K562 (cell line): ENCODE results near the gene HBQ1. TPM values are rescaled to one million over a fixed set of nuclear protein-coding genes. Genes with fewer than 3 reads are reported as not detected.

Source experiments
- CEBPB ChIP-seq: fragments of 450-650 bp; IDR thresholded peaks from 2 replicates; pipeline ENCODE4 v1.6.1; 2016; ENCODE audit warnings: missing genetic modification characterization, missing compliant biosample characterization
- CHD2 ChIP-seq: IDR thresholded peaks from 2 replicates; pipeline ENCODE4 v1.6.1; 2011; ENCODE audit warnings: low read depth, low read length
- CREB3L1 ChIP-seq: fragments of 450-650 bp; IDR thresholded peaks from 2 replicates; pipeline ENCODE4 v1.6.1; 2014; ENCODE audit warnings: low read depth, mild to moderate bottlenecking, moderate library complexity, borderline replicate concordance
- CREBBP ChIP-seq: IDR thresholded peaks from one replicate; pipeline ENCODE4 v1.6.1; 2012; ENCODE audit warnings: low read depth, mild to moderate bottlenecking, control low read depth, inconsistent platforms, low read length
- CREM ChIP-seq: IDR thresholded peaks from 2 replicates; pipeline ENCODE4 v1.6.1; 2014; ENCODE audit warnings: antibody characterized with exemption, low read depth
- FOSL1 ChIP-seq: fragments of 200-800 bp; sonication (Bioruptor generic); conservative IDR thresholded peaks from 2 replicates; pipeline ENCODE4 v1.6.1; 2016; ENCODE audit warnings: missing genetic modification characterization, missing compliant biosample characterization
- GATAD2B ChIP-seq: fragments of 450-650 bp; IDR thresholded peaks from 2 replicates; pipeline ENCODE4 v1.6.1; 2017; ENCODE audit warnings: mild to moderate bottlenecking, borderline replicate concordance
- GTF2E2 ChIP-seq: fragments of 200-800 bp; sonication (Bioruptor generic); IDR thresholded peaks from 2 replicates; pipeline ENCODE4 v1.6.1; 2016; ENCODE audit warnings: missing genetic modification characterization, missing compliant biosample characterization
- HDAC2 ChIP-seq: fragments of 450-650 bp; IDR thresholded peaks from 2 replicates; pipeline ENCODE4 v1.6.1; 2016; ENCODE audit warnings: mild to moderate bottlenecking
- L3MBTL2 ChIP-seq: fragments of 450-650 bp; IDR thresholded peaks from 2 replicates; pipeline ENCODE4 v1.6.1; 2016; ENCODE audit warnings: mild to moderate bottlenecking, moderate library complexity
- MAZ ChIP-seq, 2 experiments: fragments of 450-650 bp in 1 of 2; sonication (generic) in 1 of 2; formaldehyde crosslinking; IDR thresholded peaks in 1 of 2; conservative IDR thresholded peaks in 1 of 2; 2 replicates each; pipeline versions ENCODE4 v1.4.0 to v1.5.0; 2020; ENCODE audit warnings: mild to moderate bottlenecking in 1 of 2, missing genetic modification reagents in 1 of 2
- NFIC ChIP-seq: fragments of 450-650 bp; IDR thresholded peaks from 2 replicates; pipeline ENCODE4 v1.6.1; 2017; ENCODE audit warnings: mild to moderate bottlenecking, inconsistent platforms
- NR2C1 ChIP-seq, 2 experiments: fragments of 450-650 bp; IDR thresholded peaks; 2 replicates each; pipeline ENCODE4 v1.6.1; 2017; ENCODE audit warnings: mild to moderate bottlenecking in 2 of 2, antibody characterized with exemption in 1 of 2, inconsistent platforms in 1 of 2, missing compliant biosample characterization in 1 of 2, missing genetic modification characterization in 1 of 2
- PHF8 ChIP-seq: fragments of 200-600 bp; sonication (generic); IDR thresholded peaks from 2 replicates; pipeline ENCODE4 v1.6.1; 2012; ENCODE audit warnings: mixed run types, mild to moderate bottlenecking, inconsistent platforms, low read length, moderate library complexity, borderline replicate concordance
- POLR2AphosphoS5 ChIP-seq: IDR thresholded peaks from 2 replicates; pipeline ENCODE4 v1.6.1; 2011; ENCODE audit warnings: mild to moderate bottlenecking, low read depth, low read length, moderate library complexity; ENCODE audit not compliant: control insufficient read depth, insufficient read depth
- RHOXF2B ChIP-seq: fragments of 250-450 bp; sonication (Bioruptor Pico); conservative IDR thresholded peaks from 2 replicates; pipeline ENCODE4 v1.5.1; 2021
- SMAD4 ChIP-seq: fragments of 250-450 bp; sonication (Bioruptor Pico); conservative IDR thresholded peaks from 2 replicates; pipeline ENCODE4 v1.8.0; 2021; ENCODE audit warnings: inconsistent platforms, mild to moderate bottlenecking, moderate library complexity
- SOX6 ChIP-seq: fragments of 450-650 bp; IDR thresholded peaks from 2 replicates; pipeline ENCODE4 v1.6.1; 2014; ENCODE audit warnings: mild to moderate bottlenecking
- SRF ChIP-seq, 2 experiments: fragments of 250-450, 450-650 bp in 1 of 2; sonication (Bioruptor Pico) in 1 of 2; sonication (generic) in 1 of 2; formaldehyde crosslinking; IDR thresholded peaks; 2 replicates each; pipeline versions ENCODE4 v1.5.0 to v1.5.1; 2020 to 2022; ENCODE audit warnings: mild to moderate bottlenecking in 1 of 2, missing genetic modification reagents in 1 of 2
- TCF3 ChIP-seq: sonication (generic); formaldehyde crosslinking; IDR thresholded peaks from 2 replicates; pipeline ENCODE4 v1.4.0; 2020; ENCODE audit warnings: mild to moderate bottlenecking, missing genetic modification reagents
- TRIM28 ChIP-seq: fragments of 450-650 bp; IDR thresholded peaks from 2 replicates; pipeline ENCODE4 v1.6.1; 2017
- TSC22D4 ChIP-seq: fragments of 450-650 bp; IDR thresholded peaks from 2 replicates; pipeline ENCODE4 v1.6.1; 2016; ENCODE audit warnings: missing genetic modification characterization, missing biosample characterization, control low read depth
- USF2 ChIP-seq: sonication (generic); formaldehyde crosslinking; IDR thresholded peaks from 2 replicates; pipeline ENCODE4 v1.5.0; 2020; ENCODE audit warnings: missing genetic modification reagents
- ZBTB12 ChIP-seq: fragments of 250-450 bp; sonication (Bioruptor Pico); IDR thresholded peaks from 2 replicates; pipeline ENCODE4 v1.4.0; 2020
- ZNF174 ChIP-seq: fragments of 250-450 bp; sonication (Bioruptor Pico); IDR thresholded peaks from 2 replicates; pipeline ENCODE4 v1.4.0; 2020; ENCODE audit warnings: mild to moderate bottlenecking
- ZNF23 ChIP-seq: fragments of 250-450 bp; sonication (Bioruptor Pico); IDR thresholded peaks from 2 replicates; pipeline ENCODE4 v1.4.0; 2020; ENCODE audit warnings: mild to moderate bottlenecking
- ZNF347 ChIP-seq: fragments of 450-650 bp; formaldehyde crosslinking; IDR thresholded peaks from 2 replicates; pipeline ENCODE4 v1.4.0; 2020; ENCODE audit warnings: low read depth, mild to moderate bottlenecking, moderate library complexity
- ZNF584 ChIP-seq: fragments of 200-800 bp; sonication (Bioruptor generic); IDR thresholded peaks from 2 replicates; pipeline ENCODE4 v1.6.1; 2016; ENCODE audit warnings: low read depth, mild to moderate bottlenecking, missing genetic modification characterization, missing compliant biosample characterization
- ZNF76 ChIP-seq: fragments of 250-450 bp; sonication (Bioruptor Pico); IDR thresholded peaks from 2 replicates; pipeline ENCODE4 v1.4.0; 2020; ENCODE audit warnings: mild to moderate bottlenecking, moderate library complexity, borderline replicate concordance
- polyA plus RNA-seq, 8 experiments: library from polyadenylated mRNA; depleted of rRNA in 4 of 8; stranded (reverse) in 5 of 8; unstranded in 3 of 8; fragments of >200 nt; fragmentation: Nextera tagmentation in 2 of 8; fragmentation: Illumina TruSeq in 1 of 8; extraction: Ambion mirVana in 2 of 8; extraction: Trizol in 1 of 8; gene quantifications; 2 replicates each; pipeline versions ENCODE4 v1.2.1 to v1.2.3, GENCODE V29; 2011 to 2014; ENCODE audit warnings: inconsistent platforms in 1 of 8, missing spikeins in 1 of 8
- total RNA-seq, 7 experiments: library from RNA; depleted of rRNA in 6 of 7; stranded (reverse); fragments of >200 nt in 6 of 7; fragmentation: Illumina TruSeq in 2 of 7; extraction: Trizol in 2 of 7; gene quantifications; 2 replicates each; pipeline versions ENCODE4 v1.2.1 to v1.2.3, GENCODE V29; 2011 to 2021; ENCODE audit warnings: low replicate concordance in 1 of 7

Gene HBQ1
- total and polyA plus RNA-seq, 9 of the 15 experiments (the other 6 are each of a cell fraction or from before 2014, with no cell fraction given), result 2.3 to 190 (median 19.8) TPM

- TF ChIP-seq TSC22D4 (tag) (no peak), ZBTB12 (CRISPR knock-in tag) (peak; percentile 61), ZNF584 (CRISPR knock-in tag) (no peak), ZNF23 (no peak), CREM (peak; percentile 89), FOSL1 (tag) (peak; percentile 37; the same call in 1 of the 2 replicates), SRF (CRISPR knock-in tag; IDR thresholded peaks at IDR 0.05) (no peak), SOX6 (peak; percentile 68), MAZ (CRISPR knock-in tag; conservative IDR thresholded peaks at IDR 0.05 in 1 of 2, IDR thresholded peaks at IDR 0.05 in 1 of 2) (peak in 1 of 2 experiments; percentile 44; a peak in 2 of 4 replicates), SMAD4 (CRISPR knock-in tag) (peak; percentile 61; the same call in 1 of the 2 replicates), PHF8 (no peak; the same call in 1 of the 2 replicates), TCF3 (CRISPR knock-in tag) (peak; percentile 86), TRIM28 (no peak), NFIC (peak; percentile 41), RHOXF2B (CRISPR knock-in tag) (no peak), CREB3L1 (no peak), L3MBTL2 (peak; percentile 48; the same call in 1 of the 2 replicates), CHD2 (no peak), POLR2AphosphoS5 (0 out of 2 replicates have a peak, but pooled peaks have one; percentile 40), ZNF76 (CRISPR knock-in tag) (peak; percentile 72; the same call in 1 of the 2 replicates), ZNF347 (CRISPR knock-in tag) (no peak), CEBPB (tag) (peak; percentile 99), NR2C1 (IDR thresholded peaks at IDR 0.05) (no peak), NR2C1 (tag; IDR thresholded peaks at IDR 0.05) (no peak), ZNF174 (CRISPR knock-in tag) (no peak), CREBBP (no peak), GATAD2B (no peak), HDAC2 (peak; percentile 95), USF2 (no peak), GTF2E2 (tag) (no peak)
Observed at GRCh38 chr16:144797-145252, 35.4 kb upstream of the HBQ1 start (continued).
